K562 (cell line): ENCODE results near the gene FDPS. TPM values are rescaled to one million over a fixed set of nuclear protein-coding genes. Genes with fewer than 3 reads are reported as not detected.

Source experiments
- BCLAF1 ChIP-seq, 2 experiments: fragments of 450-650 bp in 1 of 2; IDR thresholded peaks; 2 replicates each; pipeline ENCODE4 v1.6.1; 2011 to 2017; ENCODE audit warnings: low read depth in 2 of 2, antibody characterized with exemption in 1 of 2, borderline replicate concordance in 1 of 2, low read length in 1 of 2, mild to moderate bottlenecking in 1 of 2, mixed read lengths in 1 of 2; ENCODE audit not compliant: control insufficient read depth in 1 of 2
- BRD9 ChIP-seq: fragments of 450-650 bp; IDR thresholded peaks from 2 replicates; pipeline ENCODE4 v1.6.1; 2018; ENCODE audit warnings: low read depth; ENCODE audit not compliant: partially characterized antibody
- CBFB ChIP-seq: sonication (generic); formaldehyde crosslinking; IDR thresholded peaks from 2 replicates; pipeline ENCODE4 v1.4.0; 2020; ENCODE audit warnings: mild to moderate bottlenecking, missing genetic modification reagents
- CC2D1A ChIP-seq: fragments of 450-650 bp; IDR thresholded peaks from 2 replicates; pipeline ENCODE4 v1.6.1; 2017; ENCODE audit warnings: mild to moderate bottlenecking
- CCNT2 ChIP-seq: IDR thresholded peaks from 2 replicates; pipeline ENCODE4 v1.6.1; 2011; ENCODE audit warnings: borderline replicate concordance, low read depth, mild to moderate bottlenecking, moderate library complexity, mixed read lengths, low read length; ENCODE audit not compliant: insufficient read length; ENCODE audit errors: extremely low read depth
- EGR1 ChIP-seq: fragments of 450-650 bp; conservative IDR thresholded peaks from 2 replicates; pipeline ENCODE4 v1.6.1; 2017; ENCODE audit warnings: mild to moderate bottlenecking
- MIER1 ChIP-seq: fragments of 450-650 bp; IDR thresholded peaks from 2 replicates; pipeline ENCODE4 v1.6.1; 2016; ENCODE audit warnings: antibody characterized with exemption, mild to moderate bottlenecking, low read depth
- NFE2 ChIP-seq: IDR thresholded peaks from 2 replicates; pipeline ENCODE4 v1.6.1; 2014; ENCODE audit warnings: antibody characterized with exemption, low read depth
- PATZ1 ChIP-seq: fragments of 250-450 bp; sonication (Bioruptor Pico); IDR thresholded peaks from 2 replicates; pipeline ENCODE4 v1.5.0; 2020; ENCODE audit warnings: mild to moderate bottlenecking, borderline replicate concordance
- SNAPC5 ChIP-seq: fragments of 250-450 bp; sonication (Bioruptor Pico); IDR thresholded peaks from 2 replicates; pipeline ENCODE4 v1.8.0; 2021; ENCODE audit warnings: moderate library complexity, mild to moderate bottlenecking, inconsistent platforms
- TBP ChIP-seq: optimal IDR thresholded peaks from 2 replicates; pipeline ENCODE3; 2011; ENCODE audit warnings: low read depth, low read length, improper control_type of control experiment
- TCF7L2 ChIP-seq: fragments of 150-350 bp; IDR thresholded peaks from 2 replicates; pipeline ENCODE4 v1.6.1; 2016; ENCODE audit warnings: low read depth, mild to moderate bottlenecking, low read length, moderate library complexity
- TEAD1 ChIP-seq, 2 experiments: fragments of 450-650 bp in 1 of 2; sonication (generic) in 1 of 2; formaldehyde crosslinking; IDR thresholded peaks; 2 replicates each; pipeline versions ENCODE4 v1.4.0 to v1.8.0; 2020 to 2022; ENCODE audit warnings: mild to moderate bottlenecking in 2 of 2, missing genetic modification reagents in 1 of 2
- USF2 ChIP-seq: sonication (generic); formaldehyde crosslinking; IDR thresholded peaks from 2 replicates; pipeline ENCODE4 v1.5.0; 2020; ENCODE audit warnings: missing genetic modification reagents
- ZBTB12 ChIP-seq: fragments of 250-450 bp; sonication (Bioruptor Pico); IDR thresholded peaks from 2 replicates; pipeline ENCODE4 v1.4.0; 2020
- ZBTB7A ChIP-seq: IDR thresholded peaks from 2 replicates; pipeline ENCODE4 v1.6.1; 2011; ENCODE audit warnings: low read depth, mild to moderate bottlenecking, low read length, moderate library complexity, borderline replicate concordance; ENCODE audit not compliant: control insufficient read depth
- ZNF134 ChIP-seq: fragments of 250-450 bp; sonication (Bioruptor Pico); conservative IDR thresholded peaks from 2 replicates; pipeline ENCODE4 v1.4.0; 2020
- ZNF175 ChIP-seq: fragments of 200-800 bp; sonication (Bioruptor generic); IDR thresholded peaks from 2 replicates; pipeline ENCODE4 v1.6.1; 2016; ENCODE audit warnings: low read depth, mild to moderate bottlenecking, missing genetic modification characterization, missing compliant biosample characterization
- ZNF507 ChIP-seq: conservative IDR thresholded peaks from 2 replicates; pipeline ENCODE4 v1.6.1; 2017; ENCODE audit warnings: missing genetic modification characterization, missing compliant biosample characterization
- polyA plus RNA-seq, 8 experiments: library from polyadenylated mRNA; depleted of rRNA in 4 of 8; stranded (reverse) in 5 of 8; unstranded in 3 of 8; fragments of >200 nt; fragmentation: Nextera tagmentation in 2 of 8; fragmentation: Illumina TruSeq in 1 of 8; extraction: Ambion mirVana in 2 of 8; extraction: Trizol in 1 of 8; gene quantifications; 2 replicates each; pipeline versions ENCODE4 v1.2.1 to v1.2.3, GENCODE V29; 2011 to 2014; ENCODE audit warnings: inconsistent platforms in 1 of 8, missing spikeins in 1 of 8
- total RNA-seq, 7 experiments: library from RNA; depleted of rRNA in 6 of 7; stranded (reverse); fragments of >200 nt in 6 of 7; fragmentation: Illumina TruSeq in 2 of 7; extraction: Trizol in 2 of 7; gene quantifications; 2 replicates each; pipeline versions ENCODE4 v1.2.1 to v1.2.3, GENCODE V29; 2011 to 2021; ENCODE audit warnings: low replicate concordance in 1 of 7

The FDPS gene
- total and polyA plus RNA-seq, 9 of the 15 experiments (the other 6 are each of a cell fraction or from before 2014, with no cell fraction given) = 247 to 884 (median 360) TPM

- 0 out of 4 replicates have a peak, but pooled peaks of 1 of the 2 experiments have one; percentile 70 for TF ChIP-seq BCLAF1 (IDR thresholded peaks at IDR 0.05; ENCODE audit: borderline replicate concordance in 1 of 2, control insufficient read depth in 1 of 2, low read depth in 2 of 2, low read length in 1 of 2)
- peak; percentile 94 for TF ChIP-seq EGR1
- TF ChIP-seq CBFB (CRISPR knock-in tag) = 0 out of 2 replicates have a peak, but pooled peaks have one; percentile 64
- TF ChIP-seq ZBTB7A = peak; percentile 99
- 0 out of 2 replicates have a peak, but pooled peaks have one; percentile 20 for TF ChIP-seq PATZ1
- peak; percentile 51; the same call in 1 of the 2 replicates for TF ChIP-seq ZBTB12 (CRISPR knock-in tag)
- TF ChIP-seq CC2D1A = no peak
- no peak; a peak in 1 of 4 replicates for TF ChIP-seq TEAD1 (CRISPR knock-in tag; IDR thresholded peaks at IDR 0.05)
- 0 out of 2 replicates have a peak, but pooled peaks have one; percentile 50 for TF ChIP-seq ZNF175
- TF ChIP-seq TCF7L2 = no peak
- TF ChIP-seq TBP = peak; percentile 7
- TF ChIP-seq NFE2 = no peak; the same call in 1 of the 2 replicates
- no peak for TF ChIP-seq ZNF134 (CRISPR knock-in tag)
- TF ChIP-seq BRD9 = peak; percentile 36
- TF ChIP-seq SNAPC5 (CRISPR knock-in tag) = no peak
- TF ChIP-seq ZNF507 (tag) = no peak
- peak; percentile 94 for TF ChIP-seq USF2 (CRISPR knock-in tag)
- peak; percentile 59 for TF ChIP-seq CCNT2
- TF ChIP-seq MIER1 = peak; percentile 27; the same call in 1 of the 2 replicates
Observed at GRCh38 chr1:155273343-155274245, 35.1 kb upstream of the FDPS start, which contains the start of gene CLK2 (continued).
